NCI-H345 (cell line): ENCODE measurements around the gene ZNF547.

Source experiments
- DNase-seq: peaks from one replicate; lab custom pipeline; 2025; lab: John Stamatoyannopoulos, UW

The ZNF547 gene

DNA sequence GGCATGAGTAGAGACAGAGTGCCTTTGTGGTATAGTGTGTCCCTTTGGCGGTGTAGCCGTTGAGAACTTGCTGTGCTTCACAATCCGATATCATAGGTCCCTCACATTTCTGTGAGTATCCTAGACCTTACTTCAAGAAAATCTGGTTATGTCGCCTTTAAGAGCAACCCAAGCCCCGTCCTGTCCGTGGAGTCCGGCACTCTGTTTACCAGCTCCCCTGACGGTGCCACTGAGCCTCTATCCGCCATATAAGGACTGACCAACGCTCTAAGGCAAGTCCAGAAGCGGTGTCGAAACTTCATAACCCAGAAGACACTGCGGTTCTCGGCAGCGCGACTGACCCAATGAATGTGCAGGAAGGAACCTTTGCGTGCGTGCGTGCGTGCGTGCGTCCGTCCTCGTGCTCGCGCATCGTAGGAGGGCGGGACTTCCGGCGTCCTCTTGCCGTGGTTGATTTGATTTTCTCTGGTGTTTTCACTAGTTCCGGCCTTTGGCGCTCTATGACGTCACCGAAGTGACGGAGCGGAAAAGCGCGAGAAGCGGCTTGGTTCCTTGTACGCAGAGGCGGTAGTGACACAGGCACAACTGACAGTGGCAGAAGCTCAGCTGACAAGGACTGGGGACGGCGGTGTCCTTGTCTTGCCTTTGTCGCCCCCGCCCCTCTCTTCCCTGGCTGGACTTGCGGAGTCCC lies at the start of gene ZNF547, which contains the start of gene TRAPPC2B:
ZNF547 (plus strand) TSS at position 555 of the 691 bp plus-strand sequence. CDS start 5,005 bp downstream, outside the sequence.
TRAPPC2B (plus strand) TSS at position 555 of the 691 bp plus-strand sequence. CDS start 1,283 bp downstream, outside the sequence.
- peak; percentile 98 for DNase-seq

DNA sequence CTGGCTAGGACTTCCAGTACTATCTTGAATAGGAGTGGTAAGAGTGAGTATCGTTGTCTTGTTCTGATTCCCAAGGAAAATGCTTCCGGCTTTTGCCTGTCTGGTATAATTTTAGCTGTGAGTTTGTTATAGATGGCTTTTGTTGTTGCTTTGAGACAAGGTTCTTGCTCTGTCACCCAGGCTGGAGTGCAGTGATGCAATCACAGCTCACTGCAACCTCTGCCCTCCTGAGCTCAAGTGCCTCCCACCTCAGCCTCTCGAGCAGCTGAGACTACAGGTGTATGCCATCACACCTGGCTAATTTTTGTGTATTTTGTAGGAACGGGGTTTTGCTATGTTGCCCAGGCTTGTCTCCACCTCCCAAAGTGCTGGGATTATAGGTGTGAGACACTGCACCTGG lies 49.2 kb upstream of the ZNF547 start:
- DNase-seq = no peak

DNA sequence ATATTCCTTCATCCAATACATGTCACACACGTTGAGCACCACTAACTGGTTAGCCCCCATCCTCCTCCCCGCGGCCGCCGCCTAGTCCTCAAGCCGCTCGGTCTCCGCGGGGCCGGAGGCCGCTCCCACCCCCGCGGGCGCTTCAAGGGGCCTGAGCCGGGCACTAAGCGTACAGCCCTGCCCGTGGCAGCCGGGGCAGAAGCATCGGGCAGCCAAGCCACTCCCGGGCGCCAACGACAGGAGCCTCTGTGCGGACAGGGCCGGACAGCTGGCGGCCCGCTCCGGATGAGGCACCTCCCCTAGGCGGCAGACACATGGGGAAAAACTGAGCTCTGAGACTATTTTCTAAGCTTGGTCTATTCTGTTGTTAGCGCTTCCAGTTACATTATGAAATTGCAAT lies 45.8 kb upstream of the ZNF547 start:
- DNase-seq = no peak

DNA sequence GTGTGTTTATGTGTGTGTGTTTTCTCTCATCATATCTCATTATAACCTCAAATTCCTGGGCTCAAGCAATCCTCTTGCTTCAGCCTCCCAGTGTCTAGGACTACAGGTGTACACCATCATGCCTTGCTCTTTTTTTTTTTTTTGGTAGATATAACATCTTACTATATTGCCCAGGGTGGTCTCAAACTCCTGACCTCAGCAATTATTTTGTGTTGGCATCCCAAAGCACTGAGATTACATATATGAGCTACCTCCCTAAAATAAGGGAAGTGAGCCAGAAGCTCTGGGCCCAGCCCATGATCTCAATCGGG lies 43.5 kb upstream of the ZNF547 start:
- DNase-seq = no peak

DNA sequence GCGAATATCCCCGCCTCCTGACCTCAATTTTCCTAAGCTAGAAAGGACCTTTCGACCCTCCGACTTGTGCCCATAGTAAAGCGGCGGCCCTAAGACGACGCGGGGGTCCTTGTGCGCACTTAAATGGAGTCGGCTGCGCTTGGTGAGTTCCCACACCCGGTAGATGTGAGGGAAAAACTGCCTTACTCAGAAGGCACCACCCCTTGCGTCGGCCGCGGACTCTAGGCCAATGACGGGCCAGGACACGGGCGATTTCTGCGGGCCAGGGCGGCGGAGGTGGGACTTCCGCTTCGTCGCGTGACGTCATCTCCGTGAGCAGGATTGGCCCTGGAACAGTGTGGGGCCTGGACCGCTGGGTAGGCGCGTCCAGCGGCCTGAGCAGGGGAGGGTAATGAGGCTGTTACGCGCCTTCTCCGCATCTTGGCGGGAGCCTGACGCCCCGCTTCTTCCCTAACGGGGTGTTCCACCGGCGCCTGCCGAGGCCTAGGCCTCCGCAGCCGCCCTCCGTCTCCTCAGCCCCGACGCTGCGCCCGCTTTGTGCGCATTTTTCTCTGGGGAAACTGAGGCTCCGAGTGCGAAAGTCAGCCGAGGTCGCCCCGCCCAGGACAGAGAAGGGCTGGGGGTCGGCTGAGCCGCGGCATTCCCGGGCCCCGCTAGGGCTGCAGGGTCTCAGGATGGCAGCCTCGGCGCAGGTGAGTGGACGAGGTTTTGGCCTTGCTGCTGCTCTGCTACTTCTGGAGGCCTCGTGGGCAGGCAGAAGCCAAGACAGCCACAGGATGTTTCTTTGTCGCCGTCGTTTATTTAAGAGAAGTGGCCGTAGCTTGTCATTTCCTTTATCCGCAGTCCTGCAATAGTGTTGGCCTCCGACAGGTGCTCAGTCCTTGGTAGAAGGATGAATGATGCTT lies 42.9 kb upstream of the ZNF547 start, which contains the start of gene ZNF543:
ZNF543 (plus strand) TSS at position 293 of the 905 bp plus-strand sequence; CDS start at position 675, 382 bp downstream.
- peak; percentile 93 for DNase-seq

DNA sequence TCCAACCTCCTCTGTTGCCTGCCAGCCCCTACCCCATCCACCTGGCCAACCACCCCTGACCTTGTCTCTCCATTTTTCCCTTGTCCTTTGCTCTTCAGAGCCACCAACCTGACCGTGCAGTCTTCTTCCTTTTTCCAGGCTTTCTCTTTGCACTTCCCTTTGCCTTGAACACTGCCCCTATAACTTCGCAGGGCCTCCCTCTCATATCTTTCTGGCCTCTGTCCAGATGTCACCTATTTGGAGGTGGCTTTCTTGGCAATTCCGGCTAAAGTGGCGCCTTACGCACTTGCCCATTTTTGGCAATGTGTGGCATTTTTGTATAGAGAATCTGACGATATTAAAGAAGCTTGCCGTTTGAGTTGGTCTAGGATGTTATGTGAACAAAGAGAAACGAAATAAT lies 42.2 kb upstream of the ZNF547 start:
- DNase-seq = no peak

DNA sequence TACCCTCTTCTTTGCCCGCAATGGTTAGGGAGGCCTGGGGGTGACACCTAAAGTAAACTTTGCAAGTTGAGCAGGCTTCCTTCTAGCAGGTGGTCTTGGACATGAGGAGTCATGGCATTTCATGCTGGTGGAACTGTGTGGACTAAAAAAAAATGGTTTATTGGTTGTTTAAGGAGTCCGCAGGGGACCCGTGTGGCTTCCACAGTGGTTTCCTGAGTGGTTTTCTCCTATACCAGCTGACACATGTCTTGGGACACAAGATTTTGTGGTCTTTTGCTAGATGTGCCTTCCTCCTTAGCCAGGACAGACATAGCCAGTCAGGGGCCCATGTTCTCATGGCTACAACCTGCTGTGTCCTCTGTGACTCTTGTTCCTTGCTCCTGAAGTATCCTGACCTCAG lies 41.6 kb upstream of the ZNF547 start:
- DNase-seq = no peak

DNA sequence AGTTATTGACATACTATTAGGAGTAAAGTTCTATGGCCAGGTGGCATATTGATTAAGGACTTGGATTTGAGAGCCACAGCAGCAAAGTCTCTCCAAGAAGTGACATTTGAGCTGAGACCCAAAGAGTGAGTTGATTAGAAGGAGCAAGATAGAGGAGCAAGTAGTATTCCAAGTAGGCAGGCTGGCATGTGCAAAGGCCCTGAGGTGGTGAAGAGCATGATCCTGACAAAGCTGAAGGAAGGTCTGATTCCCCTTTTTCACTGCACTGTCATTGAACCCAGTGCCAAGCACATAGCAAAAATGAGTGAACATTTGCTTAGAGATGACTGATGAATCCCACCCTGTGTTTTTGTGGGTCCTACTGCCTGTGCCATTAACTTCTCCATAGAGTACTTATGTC lies 38.4 kb upstream of the ZNF547 start:
- no peak for DNase-seq

DNA sequence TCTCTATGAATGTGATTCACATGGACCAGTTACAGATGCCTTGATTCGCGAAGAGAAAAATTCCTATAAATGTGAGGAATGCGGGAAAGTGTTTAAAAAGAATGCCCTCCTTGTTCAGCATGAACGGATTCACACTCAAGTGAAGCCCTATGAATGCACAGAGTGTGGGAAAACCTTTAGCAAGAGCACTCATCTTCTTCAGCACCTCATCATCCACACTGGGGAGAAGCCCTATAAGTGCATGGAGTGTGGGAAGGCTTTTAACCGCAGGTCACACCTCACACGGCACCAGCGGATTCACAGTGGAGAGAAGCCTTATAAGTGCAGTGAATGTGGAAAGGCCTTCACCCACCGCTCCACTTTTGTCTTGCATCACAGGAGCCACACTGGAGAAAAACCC lies 35.4 kb upstream of the ZNF547 start:
- DNase-seq = no peak

DNA sequence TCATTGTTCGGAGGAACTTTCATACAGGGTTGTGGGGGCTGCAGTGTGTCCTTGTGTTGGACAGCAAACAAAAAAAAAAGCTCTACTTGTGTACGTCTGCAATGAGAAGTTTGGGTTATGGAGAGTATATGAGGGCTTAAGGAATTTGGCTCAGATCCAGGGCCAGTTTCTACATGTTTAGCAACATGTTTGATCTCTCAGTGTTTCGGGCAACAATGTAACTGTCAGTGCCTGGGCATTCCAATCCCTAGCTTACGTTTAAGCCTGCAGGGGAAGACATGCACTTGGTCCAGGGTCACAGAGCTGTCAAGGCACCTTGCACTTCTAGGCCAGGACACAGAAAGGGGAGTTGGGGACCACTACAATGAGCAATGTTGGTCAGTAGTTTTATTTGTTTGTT lies 29.2 kb upstream of the ZNF547 start:
- DNase-seq = no peak

DNA sequence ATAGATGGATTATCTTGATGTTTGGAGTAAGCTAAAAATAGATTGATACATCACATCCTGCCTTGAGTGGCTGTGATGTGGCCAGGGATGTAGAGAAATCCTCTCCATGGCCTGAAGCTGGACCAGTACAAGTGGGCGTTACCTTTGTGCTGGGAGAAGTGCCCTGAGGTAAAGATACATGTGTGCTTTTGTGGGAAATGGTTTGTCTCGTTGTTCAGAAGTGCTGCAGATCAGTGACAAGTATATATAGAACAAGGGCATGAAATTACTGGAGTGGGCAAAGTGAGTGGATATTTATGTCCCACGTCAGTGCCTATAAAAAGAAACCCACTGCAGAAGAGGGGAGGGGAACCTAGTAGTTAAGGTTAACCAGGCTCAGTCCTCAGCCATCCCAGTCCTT lies 24.5 kb upstream of the ZNF547 start:
- no peak for DNase-seq

DNA sequence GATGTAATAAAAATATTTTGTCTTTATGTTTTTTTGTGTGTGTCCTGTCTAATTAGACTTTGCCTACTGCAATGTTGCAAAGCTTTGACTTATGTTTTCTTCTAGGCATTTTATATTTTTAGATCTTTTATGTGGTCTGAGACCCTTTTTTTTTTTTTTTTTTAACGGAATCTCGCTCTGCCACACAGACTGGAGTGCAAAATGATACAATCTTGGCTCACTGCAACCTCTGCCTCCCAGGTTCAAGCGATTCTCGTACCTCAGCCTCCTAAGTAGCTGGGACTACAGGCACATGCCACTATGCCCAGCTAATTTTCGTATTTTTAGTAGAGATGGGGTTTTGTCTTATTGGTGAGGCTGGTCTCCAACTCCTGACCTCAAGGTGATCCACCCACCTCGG lies 20.8 kb upstream of the ZNF547 start:
- no peak for DNase-seq

DNA sequence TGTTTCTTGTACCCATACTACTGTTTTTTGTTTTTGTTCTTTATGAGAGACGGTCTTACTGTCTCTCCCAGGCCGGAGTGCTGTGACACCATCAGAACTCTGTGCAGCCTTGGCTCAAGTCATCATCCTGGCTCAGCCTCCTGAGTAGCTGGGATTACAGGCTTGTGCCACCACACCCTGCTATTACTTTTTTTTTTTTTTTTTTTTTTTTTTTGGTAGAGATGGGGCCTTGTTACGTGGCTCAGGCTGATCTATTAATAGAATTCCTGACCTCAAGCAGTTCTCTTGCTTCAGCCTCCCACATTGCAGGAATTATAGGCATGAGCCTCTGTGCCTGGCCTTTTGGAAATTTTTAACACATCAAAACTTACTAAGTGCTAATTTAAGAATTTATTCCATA lies 15.2 kb upstream of the ZNF547 start:
- DNase-seq = no peak

DNA sequence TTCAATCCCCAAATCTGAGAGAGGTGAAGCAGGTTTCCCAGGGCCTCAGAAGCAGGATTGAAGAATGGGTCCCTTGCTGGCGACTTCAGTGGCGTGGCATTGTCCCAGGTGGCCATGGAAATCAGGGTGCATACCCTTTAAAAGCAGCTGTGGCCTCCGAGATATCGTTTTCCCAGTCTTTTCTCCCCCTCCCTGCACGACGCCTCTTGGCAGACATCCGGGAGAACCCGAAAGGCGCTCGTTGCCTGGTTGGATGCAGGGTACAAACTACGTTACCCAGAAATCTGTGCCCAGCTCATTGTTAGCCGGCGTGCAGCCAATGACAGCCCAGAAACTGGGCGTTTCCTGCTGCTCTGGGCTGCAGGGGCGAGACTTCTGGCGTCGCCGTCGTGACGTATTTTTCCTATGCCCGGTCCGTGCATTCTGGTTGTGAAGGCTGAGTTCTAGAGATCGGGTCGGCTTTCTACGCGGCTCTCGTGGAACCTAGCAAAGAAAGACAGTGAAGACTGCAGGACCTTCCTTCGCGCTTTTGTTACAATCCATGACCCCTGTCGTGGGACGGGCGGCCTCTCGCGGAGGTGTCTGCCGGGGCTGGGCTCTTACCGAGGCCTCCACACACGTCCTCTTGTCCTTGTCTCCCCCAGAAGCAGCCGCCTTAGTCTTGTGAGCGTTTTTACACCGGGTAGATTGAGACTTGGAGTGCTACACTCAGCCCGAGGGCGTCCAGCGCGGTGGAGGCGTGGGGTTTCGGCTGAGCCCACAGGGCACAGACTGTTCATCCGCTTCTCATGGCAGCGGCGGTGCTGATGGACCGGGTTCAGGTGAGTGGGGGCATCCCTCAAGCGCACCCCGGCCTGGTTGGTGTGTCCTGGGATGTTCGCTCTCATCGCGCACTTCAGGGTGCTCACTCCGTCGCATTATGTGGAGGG lies 12.2 kb upstream of the ZNF547 start, which contains the start of gene ZNF304:
ZNF304 (plus strand) TSS at position 395 of the 929 bp plus-strand sequence; CDS start at position 789, 394 bp downstream.
- peak; percentile 90 for DNase-seq

DNA sequence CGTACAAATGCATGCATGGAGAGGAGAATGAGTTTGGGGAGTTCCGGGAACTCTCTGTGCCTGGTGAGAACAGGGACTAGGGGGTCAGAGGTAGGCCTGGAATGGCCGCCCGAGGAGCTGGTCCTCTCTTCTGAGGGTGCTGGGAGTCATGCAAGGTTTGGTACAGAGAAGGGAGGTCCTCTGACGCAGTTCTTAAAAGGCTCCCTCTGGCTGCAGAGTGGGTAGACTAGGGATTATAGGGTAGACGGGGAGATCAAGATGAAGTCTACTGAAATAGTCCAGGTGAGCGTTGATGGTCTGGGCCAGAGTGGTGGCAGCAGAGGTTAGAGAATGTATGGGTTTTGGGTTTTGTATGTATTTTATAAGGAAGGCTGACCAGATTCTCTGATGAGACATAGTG lies 11.5 kb upstream of the ZNF547 start:
- DNase-seq = no peak

DNA sequence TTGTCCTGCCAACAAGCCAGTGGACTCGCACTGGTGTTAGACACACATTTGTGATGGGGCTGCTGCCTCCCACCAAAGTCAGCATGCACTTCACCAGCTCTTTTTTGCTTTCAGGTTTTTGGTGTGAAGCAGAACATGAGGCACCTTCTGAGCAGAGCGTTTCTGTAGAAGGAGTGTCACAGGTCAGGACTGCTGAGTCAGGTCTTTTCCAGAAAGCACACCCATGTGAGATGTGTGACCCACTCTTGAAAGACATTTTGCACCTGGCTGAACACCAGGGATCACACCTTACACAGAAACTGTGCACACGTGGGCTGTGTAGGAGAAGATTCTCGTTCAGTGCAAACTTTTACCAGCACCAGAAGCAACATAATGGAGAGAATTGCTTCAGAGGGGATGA lies 7.4 kb upstream of the ZNF547 start:
- no peak for DNase-seq

DNA sequence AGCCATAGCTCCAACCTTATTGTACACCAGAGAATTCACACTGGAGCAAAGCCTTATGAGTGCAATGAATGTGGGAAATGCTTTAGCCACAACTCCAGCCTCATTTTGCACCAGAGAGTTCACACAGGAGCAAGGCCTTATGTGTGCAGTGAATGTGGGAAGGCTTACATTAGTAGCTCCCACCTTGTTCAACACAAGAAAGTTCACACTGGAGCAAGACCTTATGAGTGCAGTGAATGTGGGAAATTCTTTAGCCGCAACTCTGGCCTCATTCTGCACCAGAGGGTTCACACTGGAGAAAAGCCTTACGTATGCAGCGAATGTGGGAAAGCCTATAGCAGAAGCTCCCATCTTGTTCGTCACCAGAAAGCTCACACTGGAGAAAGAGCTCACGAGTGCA lies 5.9 kb upstream of the ZNF547 start:
- DNase-seq = no peak

DNA sequence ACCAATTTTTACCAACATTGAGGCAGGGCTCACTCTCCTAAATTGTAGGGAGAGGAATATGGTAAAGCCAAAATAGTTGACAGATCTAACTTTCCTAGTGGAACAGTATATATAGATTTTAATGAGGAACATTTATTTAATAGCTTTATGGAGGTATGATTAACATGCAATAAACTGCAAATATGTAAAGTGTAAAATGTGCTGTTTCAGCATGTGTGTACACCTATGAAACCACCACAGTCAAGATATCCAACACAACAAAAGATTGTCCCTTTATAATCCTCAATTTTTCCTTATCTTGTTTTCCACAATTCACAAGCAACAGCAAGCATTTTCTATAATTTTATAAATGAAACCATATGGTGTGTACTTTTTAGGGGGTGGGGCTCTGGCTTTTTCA lies 4.1 kb upstream of the ZNF547 start:
- no peak for DNase-seq

DNA sequence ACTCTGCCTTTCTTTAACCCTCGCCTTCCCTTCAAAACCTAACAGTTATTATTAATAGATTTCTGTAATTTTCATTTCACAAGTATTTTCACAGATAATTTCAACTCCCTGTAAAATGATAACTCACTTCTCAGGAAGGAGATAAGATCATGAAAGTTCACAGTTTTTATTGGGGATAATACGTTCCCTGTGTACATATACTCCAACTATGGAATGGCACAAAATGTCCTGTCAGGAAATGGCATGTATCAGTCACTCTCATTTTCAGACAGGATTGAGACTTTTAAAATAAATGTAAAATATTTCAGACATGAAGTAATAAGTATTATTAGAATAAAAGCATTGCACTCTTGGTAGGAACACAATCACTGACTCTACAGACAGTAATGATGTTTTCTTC lies 932 bp upstream of the ZNF547 start:
- DNase-seq = no peak

DNA sequence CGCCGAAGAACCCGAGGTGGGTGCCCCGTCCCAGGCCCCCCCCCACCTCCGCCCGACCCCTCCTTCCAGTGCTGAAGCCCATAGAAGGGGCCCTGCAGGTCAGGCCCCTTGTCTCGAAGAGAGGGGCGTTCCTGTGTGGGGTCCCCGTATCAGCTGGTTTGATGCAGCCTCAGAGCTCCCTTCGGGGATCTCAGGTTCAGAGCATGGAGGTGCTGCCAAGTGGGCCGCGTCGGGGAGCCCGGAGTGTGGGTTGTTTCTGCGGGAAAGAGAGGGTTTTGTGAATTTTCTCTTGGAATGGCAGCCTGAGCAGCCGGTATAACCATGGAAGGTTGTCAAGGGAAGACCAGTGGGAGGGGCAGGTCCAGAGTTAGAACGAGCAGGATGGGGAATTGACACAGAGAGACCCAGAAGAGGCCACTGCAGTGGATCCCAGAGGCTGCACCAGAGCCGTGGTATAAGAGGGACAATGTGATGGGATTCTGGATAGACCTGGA lies 384 bp downstream of the ZNF547 start:
- no peak for DNase-seq

DNA sequence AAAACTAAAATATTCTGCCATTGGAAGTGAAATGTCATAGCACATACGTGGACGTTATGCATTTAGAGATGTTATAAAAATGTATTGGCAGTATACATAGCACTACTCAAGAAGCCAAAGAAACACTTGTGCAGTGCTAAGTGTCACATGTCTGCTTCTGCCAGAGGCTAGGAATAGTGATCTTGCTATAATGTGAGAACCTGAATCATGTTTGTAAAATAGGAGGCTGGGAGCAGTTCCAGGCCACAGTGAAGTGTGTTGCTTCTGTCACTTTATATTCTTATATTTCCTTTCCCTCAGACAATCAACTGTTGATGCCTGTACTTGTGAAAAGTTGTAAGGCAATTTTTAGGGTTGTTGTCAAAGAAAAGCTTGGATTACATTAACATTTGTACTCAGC lies 3.4 kb downstream of the ZNF547 start:
- no peak for DNase-seq

DNA sequence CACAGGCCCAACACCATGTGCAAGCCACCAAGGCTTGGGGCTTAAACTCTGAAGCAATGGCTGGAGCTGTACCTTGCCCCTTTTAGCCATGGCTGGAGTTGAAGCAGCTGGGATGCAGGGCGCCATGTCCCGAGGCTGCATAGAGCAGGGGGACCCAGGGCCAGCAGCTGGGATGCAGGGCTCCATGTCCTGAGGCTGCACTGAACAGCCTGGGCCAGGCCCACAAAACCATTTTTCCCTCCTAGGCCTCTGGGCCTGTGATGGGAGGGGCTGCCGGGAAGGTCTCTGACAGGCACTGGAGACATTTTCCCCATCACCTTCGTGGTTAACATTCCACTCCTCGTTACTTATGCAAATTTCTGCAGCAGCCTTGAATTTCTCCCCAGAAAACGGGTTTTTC lies 10.8 kb downstream of the ZNF547 start:
- no peak for DNase-seq
